ENCODE measurements around the gene PFKFB4.

DNA sequence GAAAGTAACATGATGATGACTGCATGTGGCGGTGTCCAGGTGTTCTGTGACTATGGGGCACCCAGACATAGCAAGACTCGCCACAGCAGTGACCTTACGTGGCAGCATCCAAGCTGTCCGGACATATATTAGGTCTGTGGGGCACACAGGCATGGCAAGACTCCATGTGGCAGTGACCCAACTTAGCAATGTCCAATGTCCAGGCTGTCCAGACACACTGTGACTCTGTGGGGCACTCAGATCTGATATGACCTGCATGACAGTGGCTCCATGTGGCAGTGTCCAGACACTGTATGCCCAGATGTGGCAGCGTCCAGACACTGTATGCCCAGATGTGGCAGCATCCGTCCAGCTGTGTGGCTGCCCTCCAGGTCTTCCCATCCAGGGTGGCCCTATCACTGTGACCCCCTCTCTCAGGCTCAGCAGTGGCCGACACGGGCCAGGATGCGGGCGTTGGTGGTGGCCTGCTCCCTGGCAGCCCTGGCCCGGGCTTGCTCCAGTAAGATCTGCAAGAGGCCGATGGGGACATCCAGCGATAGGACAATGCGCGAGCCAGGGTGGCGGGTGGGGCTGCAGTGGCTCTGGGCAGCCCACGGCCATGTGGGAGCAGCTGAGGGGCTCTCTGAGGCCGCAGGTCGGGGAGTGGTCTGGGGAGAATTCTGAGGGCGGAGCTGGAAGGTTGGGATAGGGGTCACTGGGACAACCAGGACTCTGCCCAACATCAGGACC lies 5.9 kb upstream of the PFKFB4 start:
- TF ChIP-seq GFI1B (tag by site-specific recombination; IDR thresholded peaks at IDR 0.05) (no peak), MEIS1 (CRISPR knock-in tag; IDR thresholded peaks at IDR 0.05; ENCODE audit: borderline replicate concordance) (no peak), ZNF843 (tag by site-specific recombination; IDR thresholded peaks at IDR 0.05) (no peak), ZNF391 (tag by site-specific recombination; IDR thresholded peaks at IDR 0.05; ENCODE audit: borderline replicate concordance, low read depth) (no peak), TCF7L2 (IDR thresholded peaks at IDR 0.05; ENCODE audit: borderline replicate concordance, low read depth, low read length) (no peak)
- TF ChIP-seq, protein P1, sequence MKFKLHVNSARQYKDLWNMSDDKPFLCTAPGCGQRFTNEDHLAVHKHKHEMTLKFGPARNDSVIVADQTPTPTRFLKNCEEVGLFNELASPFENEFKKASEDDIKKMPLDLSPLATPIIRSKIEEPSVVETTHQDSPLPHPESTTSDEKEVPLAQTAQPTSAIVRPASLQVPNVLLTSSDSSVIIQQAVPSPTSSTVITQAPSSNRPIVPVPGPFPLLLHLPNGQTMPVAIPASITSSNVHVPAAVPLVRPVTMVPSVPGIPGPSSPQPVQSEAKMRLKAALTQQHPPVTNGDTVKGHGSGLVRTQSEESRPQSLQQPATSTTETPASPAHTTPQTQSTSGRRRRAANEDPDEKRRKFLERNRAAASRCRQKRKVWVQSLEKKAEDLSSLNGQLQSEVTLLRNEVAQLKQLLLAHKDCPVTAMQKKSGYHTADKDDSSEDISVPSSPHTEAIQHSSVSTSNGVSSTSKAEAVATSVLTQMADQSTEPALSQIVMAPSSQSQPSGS (tag by site-specific recombination; IDR thresholded peaks at IDR 0.05; ENCODE audit: low read depth), result no peak
- TF ChIP-seq, protein P2, sequence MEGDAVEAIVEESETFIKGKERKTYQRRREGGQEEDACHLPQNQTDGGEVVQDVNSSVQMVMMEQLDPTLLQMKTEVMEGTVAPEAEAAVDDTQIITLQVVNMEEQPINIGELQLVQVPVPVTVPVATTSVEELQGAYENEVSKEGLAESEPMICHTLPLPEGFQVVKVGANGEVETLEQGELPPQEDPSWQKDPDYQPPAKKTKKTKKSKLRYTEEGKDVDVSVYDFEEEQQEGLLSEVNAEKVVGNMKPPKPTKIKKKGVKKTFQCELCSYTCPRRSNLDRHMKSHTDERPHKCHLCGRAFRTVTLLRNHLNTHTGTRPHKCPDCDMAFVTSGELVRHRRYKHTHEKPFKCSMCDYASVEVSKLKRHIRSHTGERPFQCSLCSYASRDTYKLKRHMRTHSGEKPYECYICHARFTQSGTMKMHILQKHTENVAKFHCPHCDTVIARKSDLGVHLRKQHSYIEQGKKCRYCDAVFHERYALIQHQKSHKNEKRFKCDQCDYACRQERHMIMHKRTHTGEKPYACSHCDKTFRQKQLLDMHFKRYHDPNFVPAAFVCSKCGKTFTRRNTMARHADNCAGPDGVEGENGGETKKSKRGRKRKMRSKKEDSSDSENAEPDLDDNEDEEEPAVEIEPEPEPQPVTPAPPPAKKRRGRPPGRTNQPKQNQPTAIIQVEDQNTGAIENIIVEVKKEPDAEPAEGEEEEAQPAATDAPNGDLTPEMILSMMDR (tag by site-specific recombination; IDR thresholded peaks at IDR 0.05), result no peak
- TF ChIP-seq, protein P3, sequence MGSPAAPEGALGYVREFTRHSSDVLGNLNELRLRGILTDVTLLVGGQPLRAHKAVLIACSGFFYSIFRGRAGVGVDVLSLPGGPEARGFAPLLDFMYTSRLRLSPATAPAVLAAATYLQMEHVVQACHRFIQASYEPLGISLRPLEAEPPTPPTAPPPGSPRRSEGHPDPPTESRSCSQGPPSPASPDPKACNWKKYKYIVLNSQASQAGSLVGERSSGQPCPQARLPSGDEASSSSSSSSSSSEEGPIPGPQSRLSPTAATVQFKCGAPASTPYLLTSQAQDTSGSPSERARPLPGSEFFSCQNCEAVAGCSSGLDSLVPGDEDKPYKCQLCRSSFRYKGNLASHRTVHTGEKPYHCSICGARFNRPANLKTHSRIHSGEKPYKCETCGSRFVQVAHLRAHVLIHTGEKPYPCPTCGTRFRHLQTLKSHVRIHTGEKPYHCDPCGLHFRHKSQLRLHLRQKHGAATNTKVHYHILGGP (tag by site-specific recombination; IDR thresholded peaks at IDR 0.05), result no peak
